ENCODE data around the gene ZNF585A. TPM values are rescaled to one million over a fixed set of nuclear protein-coding genes. Genes with fewer than 3 reads are reported as not detected.

The ZNF585A gene
- total RNA-seq (2022; extraction: Qiagen RNA extraction): 4.9 to 6.5 TPM (median 6.0 TPM) in 5 replicates

DNA sequence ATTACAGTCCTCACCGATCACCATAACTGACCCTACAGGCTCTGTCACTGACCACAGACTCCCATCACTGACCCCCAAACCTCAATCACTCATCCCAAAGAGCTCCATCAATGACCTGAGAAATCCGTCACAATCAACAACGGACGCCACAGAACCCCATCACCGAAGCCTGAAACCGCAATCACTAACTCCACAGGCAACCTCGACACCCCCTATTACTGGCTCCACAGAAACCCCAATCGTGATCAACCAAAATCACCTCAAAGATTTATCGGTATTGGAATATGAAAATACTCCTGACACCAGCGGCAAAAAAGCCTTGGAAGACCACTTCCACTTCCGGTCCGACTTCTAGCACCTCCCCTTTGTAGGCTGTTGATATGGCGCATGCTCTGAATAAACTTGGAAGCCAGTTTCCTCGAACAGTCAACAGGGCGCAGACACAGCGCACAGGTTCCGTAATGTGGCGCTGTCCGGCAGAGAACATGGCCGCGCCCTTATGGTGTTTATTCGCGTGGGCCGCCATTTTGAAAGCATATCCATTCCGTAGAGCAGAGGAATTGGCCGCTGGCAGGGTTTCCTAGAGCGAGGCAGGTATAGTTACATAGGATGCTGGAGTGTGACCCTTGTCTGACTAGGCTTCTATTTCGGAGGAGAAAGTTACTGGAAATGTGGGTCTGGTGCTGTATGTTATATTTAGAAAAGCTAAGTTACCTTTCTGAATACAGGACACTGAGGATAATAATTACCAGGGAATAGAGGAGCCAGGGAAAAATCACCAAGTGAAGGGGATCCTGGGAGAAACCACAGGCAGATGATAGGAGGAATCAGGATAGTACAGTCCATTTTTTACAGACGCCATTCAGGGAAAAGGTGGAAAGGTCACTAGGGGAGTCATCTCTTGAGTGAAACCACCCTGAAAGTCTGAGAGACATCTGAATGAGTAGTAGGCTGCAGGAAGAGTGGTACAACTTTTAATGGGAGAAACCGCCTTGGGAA lies at the start of gene ZNF585A:
Gene ZNF585A (minus strand): TSS at position 328 of the 999 bp plus-strand sequence. CDS start 2,785 bp downstream, outside the sequence.

DNA sequence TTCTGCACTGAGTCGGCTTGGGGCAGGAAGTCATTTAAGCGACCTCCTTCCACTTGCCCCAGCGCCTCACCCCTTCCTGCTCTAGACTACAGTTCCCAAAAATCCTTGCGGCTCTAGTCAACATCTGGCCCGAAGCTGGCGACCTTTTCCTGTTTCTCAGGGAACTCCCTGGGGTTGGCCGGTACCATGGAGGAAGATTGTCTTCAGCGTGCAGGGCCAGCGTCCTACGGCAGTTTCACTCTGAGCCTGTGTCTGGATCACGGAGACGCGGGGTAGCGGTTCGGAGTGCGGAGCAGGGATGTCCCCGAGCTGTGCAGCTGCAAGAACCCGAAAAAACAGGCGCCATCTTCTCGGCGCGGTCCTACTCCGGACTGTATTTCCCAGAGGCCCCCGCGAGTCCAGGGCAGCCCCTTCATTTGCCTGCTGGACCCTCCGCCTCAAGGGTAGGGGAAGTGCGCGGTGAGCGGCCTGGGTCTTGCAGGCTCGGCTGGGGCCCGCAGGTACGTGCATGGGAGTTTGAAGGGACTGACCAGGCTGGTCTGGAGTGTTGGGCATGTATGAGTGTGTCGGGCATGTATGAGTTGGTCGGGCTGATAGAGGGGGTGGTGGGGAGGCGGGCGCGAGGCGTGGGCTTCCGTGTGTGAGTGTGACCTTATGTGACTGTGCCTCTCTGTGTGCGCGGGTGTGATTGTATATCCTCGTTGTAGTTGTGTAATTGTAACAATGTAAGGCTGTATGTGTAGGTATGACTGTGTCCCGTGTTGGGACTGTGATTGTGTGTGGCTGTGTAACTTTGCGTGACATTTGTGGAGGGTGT lies 45.5 kb upstream of the ZNF585A start, which contains the start of gene ZNF383:
Gene ZNF383 (plus strand): TSS at position 440 of the 817 bp plus-strand sequence. CDS start 12,240 bp downstream, outside the sequence.

Other genes with a start within 250 kb of the ZNF585A start
- gene ZNF420, start 94.3 kb downstream of the ZNF585A start, total RNA-seq (2022; extraction: Qiagen RNA extraction): 3.8 to 5.6 TPM (median 4.3 TPM) in 5 replicates
- 1.9 to 3.1 TPM (median 2.4 TPM) in 5 replicates for gene ZNF585B, start 37.8 kb upstream of the ZNF585A start, total RNA-seq (2022; extraction: Qiagen RNA extraction)
- gene ZNF383, start 45.5 kb upstream of the ZNF585A start, total RNA-seq (2022; extraction: Qiagen RNA extraction): 6.4 to 8.1 TPM (median 7.3 TPM) in 5 replicates
- gene ZNF527, start 198.4 kb upstream of the ZNF585A start, total RNA-seq (2022; extraction: Qiagen RNA extraction): 2.7 to 3.6 TPM (median 2.9 TPM) in 5 replicates